HepG2 (cell line): ENCODE measurements around the gene SFTA2. TPM values are rescaled to one million over a fixed set of nuclear protein-coding genes. Genes with fewer than 3 reads are reported as not detected.

Source experiments
- ATAC-seq: fragments of 200-7000 bp; cut with Tn5 transposase; 3 replicates; pipeline ENCODE4 v1.9.1; 2020; ENCODE audit warnings: mild to moderate bottlenecking, moderate library complexity
- BruUV-seq: library from RNA; stranded (reverse); fragments of 400-500 nt; replicated peaks from 2 replicates; lab custom pipeline; 2021; lab: Mats Ljungman, UMichigan
- CTCF ChIA-PET: fragments of 300-600 bp; formaldehyde crosslinking; extraction: SDS; loops from one replicate; lab custom pipeline; 2021; ENCODE audit warnings: low total read pairs, inconsistent platforms, low intra/inter-chr PET ratio; lab: Yijun Ruan, JAX
- POLR2A ChIA-PET: fragments of 350-600 bp; sonication (Branson Sonifier 250); formaldehyde crosslinking; loops from one replicate; lab custom pipeline; 2020; ENCODE audit warnings: antibody characterized with exemption, inconsistent platforms; lab: Yijun Ruan, JAX
- DNase-seq: peaks from one replicate; pipeline ENCODE4 v3.0.0-alpha.2; 2015; ENCODE audit warnings: low spot score
- FAIRE-seq: peaks from 3 replicates; lab custom pipeline; 2011; peaks lifted over from hg19 to GRCh38; lab: Jason Lieb, UNC
- H2AFZ ChIP-seq: one replicate; pipeline ENCODE4 v1.6.1; 2011; ENCODE audit warnings: low read length, inconsistent platforms
- H3K27ac ChIP-seq: fragments of 300-600 bp; 3 replicates; pipeline ENCODE4 v1.8.0; 2011; ENCODE audit warnings: mixed run types, mild to moderate bottlenecking, mixed read lengths, low read length, inconsistent platforms; ENCODE audit not compliant: insufficient read depth; ENCODE audit errors: extremely low read length
- H3K27me3 ChIP-seq, 2 experiments: fragments of 200-600 bp in 1 of 2; 2 replicates in 1 of 2; 3 replicates in 1 of 2; pipeline versions ENCODE4 v1.6.0 to v1.8.0; 2011; ENCODE audit warnings: low read length in 2 of 2, mild to moderate bottlenecking in 2 of 2, moderate library complexity in 2 of 2, inconsistent platforms in 1 of 2; ENCODE audit not compliant: insufficient read depth in 2 of 2, control insufficient read depth in 1 of 2
- H3K36me3 ChIP-seq, 2 experiments: fragments of 200-600 bp in 1 of 2; replicated peaks in 1 of 2; 2 replicates in 1 of 2; 3 replicates in 1 of 2; pipeline versions ENCODE4 v1.5.1 to v1.8.0; 2011; ENCODE audit warnings: low read length in 2 of 2, inconsistent platforms in 1 of 2; ENCODE audit not compliant: insufficient read depth in 2 of 2, control insufficient read depth in 1 of 2
- H3K4me1 ChIP-seq: 2 replicates; pipeline ENCODE4 v1.5.1; 2012; ENCODE audit warnings: low read length, inconsistent platforms; ENCODE audit not compliant: insufficient read depth
- H3K4me2 ChIP-seq: 2 replicates; pipeline ENCODE4 v1.6.0; 2011; ENCODE audit warnings: low read depth, low read length, inconsistent platforms
- H3K4me3 ChIP-seq, 3 experiments: fragments of 200-600 bp in 1 of 3; sonication (generic), shearing (Covaris generic) in 1 of 3; replicated peaks in 1 of 3; 2 replicates each; pipeline ENCODE4 v1.5.1; 2011 to 2016; ENCODE audit warnings: low read length in 3 of 3, inconsistent platforms in 2 of 3, low read depth in 2 of 3, mild to moderate bottlenecking in 2 of 3, control low read depth in 1 of 3, mixed read lengths in 1 of 3; ENCODE audit not compliant: insufficient read depth in 1 of 3
- H3K79me2 ChIP-seq: one replicate; pipeline ENCODE4 v1.6.1; 2011; ENCODE audit warnings: low read length, inconsistent platforms; ENCODE audit not compliant: insufficient read depth
- H3K9ac ChIP-seq: 2 replicates; pipeline ENCODE4 v1.6.0; 2011; ENCODE audit warnings: mild to moderate bottlenecking, low read depth, low read length, inconsistent platforms; ENCODE audit not compliant: insufficient read depth
- H3K9me3 ChIP-seq: 2 replicates; pipeline ENCODE4 v1.5.1; 2012; ENCODE audit warnings: mild to moderate bottlenecking, low read length
- H4K20me1 ChIP-seq: 2 replicates; pipeline ENCODE4 v1.6.0; 2011; ENCODE audit warnings: inconsistent platforms, mild to moderate bottlenecking, low read length, moderate library complexity; ENCODE audit not compliant: insufficient read depth
- ARHGAP35 ChIP-seq: sonication (generic); formaldehyde crosslinking; IDR thresholded peaks from 2 replicates; pipeline ENCODE4 v1.9.0; 2022; ENCODE audit warnings: mild to moderate bottlenecking, inconsistent platforms, moderate library complexity, missing genetic modification reagents, borderline replicate concordance
- CTCF ChIP-seq: sonication (generic); formaldehyde crosslinking; IDR thresholded peaks from 2 replicates; pipeline ENCODE4 v1.5.0; 2020; ENCODE audit warnings: mild to moderate bottlenecking, missing genetic modification reagents, moderate library complexity
- FLYWCH1 ChIP-seq: sonication (generic); formaldehyde crosslinking; IDR thresholded peaks from 2 replicates; pipeline ENCODE4 v1.8.1; 2023; ENCODE audit warnings: mild to moderate bottlenecking, missing genetic modification reagents
- ISL2 ChIP-seq: sonication (generic); formaldehyde crosslinking; IDR thresholded peaks from 2 replicates; pipeline ENCODE4 v1.5.0; 2020; ENCODE audit warnings: missing genetic modification reagents
- KAT7 ChIP-seq: IDR thresholded peaks from 2 replicates; pipeline ENCODE4 v1.6.1; 2018; ENCODE audit warnings: borderline replicate concordance, missing compliant biosample characterization
- KLF15 ChIP-seq: sonication (generic); formaldehyde crosslinking; IDR thresholded peaks from 2 replicates; pipeline ENCODE4 v1.8.1; 2023; ENCODE audit warnings: borderline replicate concordance, mild to moderate bottlenecking, inconsistent platforms, missing genetic modification reagents, mixed read lengths
- MAX ChIP-seq: IDR thresholded peaks from 2 replicates; pipeline ENCODE4 v1.6.1; 2012; ENCODE audit warnings: inconsistent platforms
- SAP130 ChIP-seq: IDR thresholded peaks from 2 replicates; pipeline ENCODE4 v1.6.1; 2016; ENCODE audit warnings: low read depth
- SOX6 ChIP-seq, 2 experiments: fragments of 450-650 bp in 1 of 2; sonication (generic) in 1 of 2; formaldehyde crosslinking in 1 of 2; IDR thresholded peaks; 2 replicates each; pipeline versions ENCODE4 v1.4.0 to v1.6.1; 2017 to 2020; ENCODE audit warnings: antibody characterized with exemption in 1 of 2, mild to moderate bottlenecking in 1 of 2, missing genetic modification reagents in 1 of 2
- STAG1 ChIP-seq: sonication (generic); formaldehyde crosslinking; IDR thresholded peaks from 2 replicates; pipeline ENCODE4 v1.4.0; 2020; ENCODE audit warnings: missing genetic modification reagents
- ZNF24 ChIP-seq: fragments of 450-650 bp; IDR thresholded peaks from 2 replicates; pipeline ENCODE4 v1.6.1; 2017; ENCODE audit warnings: antibody characterized with exemption, mild to moderate bottlenecking
- ZNF572 ChIP-seq: sonication (generic); formaldehyde crosslinking; IDR thresholded peaks from 2 replicates; pipeline ENCODE4 v1.5.1; 2020; ENCODE audit warnings: mild to moderate bottlenecking, missing genetic modification reagents
- ZNF878 ChIP-seq: sonication (generic); formaldehyde crosslinking; IDR thresholded peaks from 2 replicates; pipeline ENCODE4 v1.8.1; 2023; ENCODE audit warnings: mild to moderate bottlenecking, missing genetic modification reagents, moderate library complexity
- WGBS: methylation state at CpG from one replicate; pipeline ENCODE4 v1.1.6; 2017; ENCODE audit warnings: low lambda C conversion rate; 5-methylcytosine and 5-hydroxymethylcytosine counted together
- in situ Hi-C: cut with HindIII; loops from 2 replicates; pipeline ENCODE4 v1.10.0; 2017; ENCODE audit warnings: low pct_unique_long_range_greater_than_20kb; ENCODE audit not compliant: extremely low pct_ligation_motif_present
- intact Hi-C: fragments of 100-400 bp; cut with micrococcal nuclease; formaldehyde crosslinking; loops from one replicate; pipeline ENCODE4 v1.10.0; 2022; ENCODE audit not compliant: unreplicated experiment
- polyA plus RNA-seq, 8 experiments: library from polyadenylated mRNA; depleted of rRNA in 3 of 8; stranded (reverse) in 7 of 8; unstranded in 1 of 8; fragments of >200 nt; fragmentation: Illumina TruSeq in 4 of 8; extraction: Trizol in 4 of 8; gene quantifications; 2 replicates each; pipeline versions ENCODE4 v1.2.1 to v1.2.3, GENCODE V29; 2011 to 2016; ENCODE audit warnings: low read depth in 4 of 8, missing spikeins in 1 of 8, mixed read lengths in 1 of 8; ENCODE audit not compliant: insufficient read depth in 1 of 8
- total RNA-seq, 5 experiments: library from RNA; depleted of rRNA; stranded (reverse); fragments of >200 nt; fragmentation: Illumina TruSeq; extraction: Trizol; gene quantifications; 2 replicates each; pipeline ENCODE4 v1.2.3, GENCODE V29; 2016; ENCODE audit warnings: low read depth in 1 of 5

The SFTA2 gene
- total and polyA plus RNA-seq, 2 of the 13 experiments (the other 11 are each of a cell fraction or from before 2014, with no cell fraction given), result not detected

GRCh38 chr6:30944051-30944450 is 12.1 kb upstream of the SFTA2 start:
- intact Hi-C loops, result no loop called here
- DNase-seq (no peak), ATAC-seq (no peak), FAIRE-seq (no peak)
- no peak overlapping the region for H3K27ac ChIP-seq
- H3K9ac ChIP-seq, result no peak overlapping the region
- H3K79me2 ChIP-seq, result no peaks in the 10 kb centered on the region
- no peak overlapping the region for H3K4me3 ChIP-seq
- H4K20me1 ChIP-seq, result no peaks in the 10 kb centered on the region
- WGBS, result 53% methylated on average over 4 of the region's 4 CpGs
- H3K36me3 ChIP-seq, result no peaks in the 10 kb centered on the region
- no TSS peak for BruUV-seq
- no peaks in the 10 kb centered on the region for H3K9me3 ChIP-seq
- POLR2A ChIA-PET, result no interaction called here
- no peak overlapping the region for H3K4me2 ChIP-seq
- H2AFZ ChIP-seq, result no peak overlapping the region
- H3K4me1 ChIP-seq, result peaks cover 18% of the 10 kb centered on the region
- CTCF ChIA-PET, result no interaction called here
- TF ChIP-seq FLYWCH1 (CRISPR knock-in tag) (no peak), SOX6 (IDR thresholded peaks at IDR 0.05) (0 out of 2 replicates have a peak, but pooled peaks have one; percentile 42), SOX6 (CRISPR knock-in tag; IDR thresholded peaks at IDR 0.05) (no peak), KAT7 (CRISPR knock-in tag) (no peak)
- TF ChIP-seq, all 625 proteins: peak for 1
- in situ Hi-C loops, result no loop called here
- peaks cover 0 to 30% of the 10 kb centered on the region in 2 experiments; a peak in 4 of 5 replicates for H3K27me3 ChIP-seq

GRCh38 chr6:30942338-30943060 is 10.5 kb upstream of the SFTA2 start:
- no peak overlapping the region for H2AFZ ChIP-seq
- no peaks in the 10 kb centered on the region for H3K79me2 ChIP-seq
- H3K36me3 ChIP-seq, result no peaks in the 10 kb centered on the region
- BruUV-seq, result no TSS peak
- H3K27me3 ChIP-seq, result peaks cover 2 to 39% of the 10 kb centered on the region in 2 experiments
- H3K9me3 ChIP-seq, result no peaks in the 10 kb centered on the region
- ATAC-seq (peak; percentile 87), FAIRE-seq (peak; percentile 94), DNase-seq (peak; percentile 86)
- intact Hi-C loops, result loop anchor here (1.0 kb wide), 1 partner anchor 100 kb away; no protein-coding TSS in a partner anchor
- POLR2A ChIA-PET, result interaction anchor here (0.7 to 1.6 kb wide), 3 partner anchors 19 to 35 kb away, joined by 3 to 7 read pairs (median 6); partner anchors contain the start of genes GTF2H4 and VARS2
- H3K9ac ChIP-seq, result no peak overlapping the region
- in situ Hi-C loops, result no loop called here
- no peak overlapping the region for H3K4me3 ChIP-seq
- peaks cover 18% of the 10 kb centered on the region for H3K4me1 ChIP-seq
- H3K4me2 ChIP-seq, result peak overlapping the region; percentile 5; the same call in 1 of the 2 replicates
- CTCF ChIA-PET, result interaction anchor here (2.0 to 2.1 kb wide), 2 partner anchors 99 to 126 kb away, joined by 5 to 7 read pairs; no protein-coding TSS in a partner anchor
- WGBS, result 8% methylated on average over 15 of the region's 15 CpGs
- no peaks in the 10 kb centered on the region for H4K20me1 ChIP-seq
- H3K27ac ChIP-seq, result no peak overlapping the region
- TF ChIP-seq ISL2 (CRISPR knock-in tag) (no peak), ARHGAP35 (CRISPR knock-in tag) (no peak), ZNF572 (CRISPR knock-in tag) (0 out of 2 replicates have a peak, but pooled peaks have one; percentile 14), STAG1 (CRISPR knock-in tag) (peak; percentile 62), KLF15 (CRISPR knock-in tag) (no peak), SAP130 (CRISPR knock-in tag) (0 out of 2 replicates have a peak, but pooled peaks have one; percentile 26), ZNF24 (no peak), ZNF878 (CRISPR knock-in tag) (no peak), MAX (0 out of 2 replicates have a peak, but pooled peaks have one; percentile 30), CTCF (CRISPR knock-in tag) (peak; percentile 85)
